ENCODE data around the gene USP17L29.
"Not testable (repeated sequence)": the region's sequence is repeated elsewhere in the genome, so short reads cannot be mapped to it uniquely, and the experiment has no call there.

Gene USP17L29, protein sequence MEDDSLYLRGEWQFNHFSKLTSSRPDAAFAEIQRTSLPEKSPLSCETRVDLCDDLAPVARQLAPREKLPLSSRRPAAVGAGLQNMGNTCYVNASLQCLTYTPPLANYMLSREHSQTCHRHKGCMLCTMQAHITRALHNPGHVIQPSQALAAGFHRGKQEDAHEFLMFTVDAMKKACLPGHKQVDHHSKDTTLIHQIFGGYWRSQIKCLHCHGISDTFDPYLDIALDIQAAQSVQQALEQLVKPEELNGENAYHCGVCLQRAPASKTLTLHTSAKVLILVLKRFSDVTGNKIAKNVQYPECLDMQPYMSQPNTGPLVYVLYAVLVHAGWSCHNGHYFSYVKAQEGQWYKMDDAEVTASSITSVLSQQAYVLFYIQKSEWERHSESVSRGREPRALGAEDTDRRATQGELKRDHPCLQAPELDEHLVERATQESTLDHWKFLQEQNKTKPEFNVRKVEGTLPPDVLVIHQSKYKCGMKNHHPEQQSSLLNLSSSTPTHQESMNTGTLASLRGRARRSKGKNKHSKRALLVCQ

GRCh38 chr4:9353338-9353737, at the start of gene USP17L29:
USP17L29 (plus strand) TSS chr4:9353638; CDS start chr4:9353638, 0 bp downstream.
- not testable (repeated sequence) for DNase-seq

DNA sequence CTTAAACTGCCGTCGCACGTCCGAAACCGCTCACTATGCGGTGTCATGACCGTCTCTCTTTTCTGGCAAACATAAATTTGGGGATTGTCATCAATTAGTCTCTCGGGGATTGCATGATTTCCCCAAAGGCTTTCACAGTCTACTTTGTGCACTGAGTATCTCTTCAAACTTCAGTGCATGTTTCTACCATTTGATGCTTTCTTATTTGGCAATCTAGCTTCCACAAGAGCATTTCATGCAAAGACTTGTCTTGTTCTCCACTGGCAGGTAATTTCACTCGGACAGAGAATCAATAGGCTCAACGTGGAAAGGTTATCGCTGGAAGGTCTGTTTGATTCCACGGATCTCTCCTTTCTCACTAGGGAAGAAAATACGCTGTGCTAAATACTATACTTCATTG, 29.2 kb upstream of the USP17L29 start:
- not testable (repeated sequence) for DNase-seq

DNA sequence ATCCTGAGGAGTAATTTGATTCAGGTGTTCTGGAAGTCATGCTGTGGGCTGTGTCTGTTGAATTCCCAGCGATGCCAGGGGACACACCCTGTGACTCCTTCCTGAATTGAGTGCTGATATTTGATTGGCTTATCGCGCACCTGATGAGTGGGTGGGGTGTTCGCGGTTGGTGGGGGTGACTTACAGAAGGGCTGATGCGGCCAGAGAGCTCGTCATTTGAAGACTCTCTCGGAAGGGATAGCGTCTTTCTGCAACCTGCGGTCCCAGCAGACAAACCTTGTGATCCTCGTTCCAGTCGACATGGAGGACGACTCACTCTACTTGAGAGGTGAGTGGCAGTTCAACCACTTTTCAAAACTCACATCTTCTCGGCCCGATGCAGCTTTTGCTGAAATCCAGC, 28.6 kb upstream of the USP17L29 start, which contains the start of gene USP17L24:
USP17L24 (plus strand) TSS at position 301 of the 400 bp plus-strand sequence; CDS start at position 301, 0 bp downstream.
- DNase-seq: not testable (repeated sequence)

DNA sequence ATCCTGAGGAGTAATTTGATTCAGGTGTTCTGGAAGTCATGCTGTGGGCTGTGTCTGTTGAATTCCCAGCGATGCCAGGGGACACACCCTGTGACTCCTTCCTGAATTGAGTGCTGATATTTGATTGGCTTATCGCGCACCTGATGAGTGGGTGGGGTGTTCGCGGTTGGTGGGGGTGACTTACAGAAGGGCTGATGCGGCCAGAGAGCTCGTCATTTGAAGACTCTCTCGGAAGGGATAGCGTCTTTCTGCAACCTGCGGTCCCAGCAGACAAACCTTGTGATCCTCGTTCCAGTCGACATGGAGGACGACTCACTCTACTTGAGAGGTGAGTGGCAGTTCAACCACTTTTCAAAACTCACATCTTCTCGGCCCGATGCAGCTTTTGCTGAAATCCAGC, 23.8 kb upstream of the USP17L29 start, which contains the start of gene USP17L25:
USP17L25 (plus strand) TSS at position 301 of the 400 bp plus-strand sequence; CDS start at position 301, 0 bp downstream.
- not testable (repeated sequence) for DNase-seq

DNA sequence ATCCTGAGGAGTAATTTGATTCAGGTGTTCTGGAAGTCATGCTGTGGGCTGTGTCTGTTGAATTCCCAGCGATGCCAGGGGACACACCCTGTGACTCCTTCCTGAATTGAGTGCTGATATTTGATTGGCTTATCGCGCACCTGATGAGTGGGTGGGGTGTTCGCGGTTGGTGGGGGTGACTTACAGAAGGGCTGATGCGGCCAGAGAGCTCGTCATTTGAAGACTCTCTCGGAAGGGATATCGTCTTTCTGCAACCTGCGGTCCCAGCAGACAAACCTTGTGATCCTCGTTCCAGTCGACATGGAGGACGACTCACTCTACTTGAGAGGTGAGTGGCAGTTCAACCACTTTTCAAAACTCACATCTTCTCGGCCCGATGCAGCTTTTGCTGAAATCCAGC, 19.1 kb upstream of the USP17L29 start, which contains the start of gene USP17L26:
USP17L26 (plus strand) TSS at position 301 of the 400 bp plus-strand sequence; CDS start at position 301, 0 bp downstream.
- not testable (repeated sequence) for DNase-seq

DNA sequence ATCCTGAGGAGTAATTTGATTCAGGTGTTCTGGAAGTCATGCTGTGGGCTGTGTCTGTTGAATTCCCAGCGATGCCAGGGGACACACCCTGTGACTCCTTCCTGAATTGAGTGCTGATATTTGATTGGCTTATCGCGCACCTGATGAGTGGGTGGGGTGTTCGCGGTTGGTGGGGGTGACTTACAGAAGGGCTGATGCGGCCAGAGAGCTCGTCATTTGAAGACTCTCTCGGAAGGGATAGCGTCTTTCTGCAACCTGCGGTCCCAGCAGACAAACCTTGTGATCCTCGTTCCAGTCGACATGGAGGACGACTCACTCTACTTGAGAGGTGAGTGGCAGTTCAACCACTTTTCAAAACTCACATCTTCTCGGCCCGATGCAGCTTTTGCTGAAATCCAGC, 14.3 kb upstream of the USP17L29 start, which contains the start of gene USP17L5:
USP17L5 (plus strand) TSS at position 301 of the 400 bp plus-strand sequence; CDS start at position 301, 0 bp downstream.
- not testable (repeated sequence) for DNase-seq

DNA sequence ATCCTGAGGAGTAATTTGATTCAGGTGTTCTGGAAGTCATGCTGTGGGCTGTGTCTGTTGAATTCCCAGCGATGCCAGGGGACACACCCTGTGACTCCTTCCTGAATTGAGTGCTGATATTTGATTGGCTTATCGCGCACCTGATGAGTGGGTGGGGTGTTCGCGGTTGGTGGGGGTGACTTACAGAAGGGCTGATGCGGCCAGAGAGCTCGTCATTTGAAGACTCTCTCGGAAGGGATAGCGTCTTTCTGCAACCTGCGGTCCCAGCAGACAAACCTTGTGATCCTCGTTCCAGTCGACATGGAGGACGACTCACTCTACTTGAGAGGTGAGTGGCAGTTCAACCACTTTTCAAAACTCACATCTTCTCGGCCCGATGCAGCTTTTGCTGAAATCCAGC, 9.6 kb upstream of the USP17L29 start, which contains the start of gene USP17L27:
USP17L27 (plus strand) TSS at position 301 of the 400 bp plus-strand sequence; CDS start at position 301, 0 bp downstream.
- DNase-seq: not testable (repeated sequence)

- not testable (repeated sequence) for DNase-seq
These were observed 4.8 kb upstream of the USP17L29 start, which contains the start of gene USP17L28 for GRCh38 chr4:9348593-9348992. USP17L28 (plus strand) TSS chr4:9348893; CDS start chr4:9348893, 0 bp downstream.

DNA sequence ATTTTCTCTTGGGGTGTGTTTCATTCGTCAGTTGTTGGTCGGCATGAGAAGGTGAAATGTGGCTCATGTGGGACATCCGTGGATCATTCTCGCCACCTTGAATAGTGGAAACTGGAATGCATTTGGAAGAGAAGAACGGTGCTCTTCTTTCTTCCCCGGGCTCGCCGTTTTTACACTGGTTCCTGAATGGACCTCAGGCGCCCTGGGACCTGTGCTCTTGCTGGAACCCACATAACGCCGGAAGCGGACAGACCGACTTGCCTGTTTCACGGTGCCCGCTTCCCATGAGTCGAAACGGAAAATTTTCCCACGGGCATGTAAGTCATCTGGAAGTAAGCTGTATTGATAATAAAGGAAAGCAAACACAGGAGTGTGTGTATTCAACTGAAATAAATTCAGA, 2.6 kb upstream of the USP17L29 start:
- DNase-seq: not testable (repeated sequence)

GRCh38 chr4:9362829-9363228, 9.4 kb downstream of the USP17L29 start, which contains the start of gene USP17L30:
USP17L30 (plus strand) TSS chr4:9363129; CDS start chr4:9363129, 0 bp downstream.
- DNase-seq: not testable (repeated sequence)

GRCh38 chr4:9379881-9380280, 26.4 kb downstream of the USP17L29 start:
- DNase-seq: not testable (repeated sequence)

DNA sequence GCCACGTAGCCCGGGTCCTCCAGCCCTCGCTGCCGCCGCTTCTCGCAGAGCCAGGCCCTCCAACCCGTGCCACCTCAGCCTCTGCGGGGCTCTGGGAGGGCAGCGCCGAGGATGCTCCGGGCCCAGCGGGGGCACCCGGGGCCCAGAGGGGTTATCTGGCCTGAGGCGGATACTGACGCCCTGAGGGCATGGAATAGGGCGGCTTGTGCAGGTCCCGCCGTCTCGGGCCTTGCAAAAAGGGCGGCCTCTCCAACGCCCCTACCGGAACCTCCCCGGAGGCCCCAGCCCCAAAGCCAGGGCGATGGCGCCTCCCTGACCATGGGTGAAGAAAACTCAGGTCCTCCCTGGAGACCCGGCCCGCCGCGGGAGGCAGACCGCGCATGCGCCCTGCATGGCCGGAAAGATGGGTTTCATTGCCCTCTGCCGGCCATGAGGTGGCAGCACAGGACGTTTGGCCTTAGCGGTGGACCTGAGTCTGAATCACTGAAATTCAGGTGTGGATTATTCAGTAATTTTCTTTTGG, 27.6 kb downstream of the USP17L29 start:
- DNase-seq: not testable (repeated sequence)

- DNase-seq: no peak
These were observed 30.7 kb downstream of the USP17L29 start for GRCh38 chr4:9384126-9384525.

DNA sequence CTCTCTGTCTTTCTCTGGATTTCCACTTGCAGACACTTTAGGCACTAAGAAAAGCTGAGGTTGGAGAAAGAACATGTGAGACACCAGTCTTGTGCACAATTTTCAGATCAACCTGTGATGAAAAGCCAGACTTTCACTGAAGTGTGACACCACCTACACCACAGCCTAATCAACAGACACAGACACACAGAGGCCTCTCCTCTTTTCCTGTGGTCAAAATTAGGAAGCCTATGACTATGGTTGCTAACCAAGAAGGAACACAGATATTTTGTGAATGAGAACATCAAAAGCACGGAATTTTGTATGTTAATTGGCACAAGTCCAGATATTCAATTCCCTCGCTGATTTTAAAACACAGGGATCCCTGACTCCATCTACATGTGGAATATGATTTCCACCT, 35.6 kb downstream of the USP17L29 start:
- not testable (repeated sequence) for DNase-seq

Measured in NCI-H1105 treated with DMSO at 0.1 percent for 48 hours (cell line).